HG03571 (cell line): ENCODE measurements around the gene SHISAL1.

Source experiments
- ATAC-seq: cut with Tn5 transposase; IDR thresholded peaks from one replicate; pipeline ENCODE4 v1.9.1; 2021; ENCODE audit not compliant: unreplicated experiment

Gene SHISAL1

DNA sequence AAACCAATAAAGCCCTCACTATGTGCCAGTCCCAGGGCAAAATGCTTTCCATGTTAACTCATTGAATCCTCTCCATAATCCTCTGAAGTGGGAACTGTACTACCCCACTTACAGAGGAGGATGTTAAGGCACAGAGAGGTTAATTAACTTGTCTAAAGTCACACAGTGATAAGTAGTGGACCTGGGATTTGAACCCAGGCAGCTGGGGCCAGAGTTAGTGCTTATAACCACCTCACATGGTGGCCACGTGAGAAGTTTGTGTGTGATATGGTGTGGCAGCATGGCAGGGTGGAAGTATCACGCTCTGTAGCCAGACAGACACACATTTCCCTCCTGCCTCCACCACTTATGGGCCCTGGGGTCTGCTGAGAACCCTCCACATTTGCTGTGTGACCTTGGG is 115.5 kb downstream of the SHISAL1 start:
- no peak for ATAC-seq

DNA sequence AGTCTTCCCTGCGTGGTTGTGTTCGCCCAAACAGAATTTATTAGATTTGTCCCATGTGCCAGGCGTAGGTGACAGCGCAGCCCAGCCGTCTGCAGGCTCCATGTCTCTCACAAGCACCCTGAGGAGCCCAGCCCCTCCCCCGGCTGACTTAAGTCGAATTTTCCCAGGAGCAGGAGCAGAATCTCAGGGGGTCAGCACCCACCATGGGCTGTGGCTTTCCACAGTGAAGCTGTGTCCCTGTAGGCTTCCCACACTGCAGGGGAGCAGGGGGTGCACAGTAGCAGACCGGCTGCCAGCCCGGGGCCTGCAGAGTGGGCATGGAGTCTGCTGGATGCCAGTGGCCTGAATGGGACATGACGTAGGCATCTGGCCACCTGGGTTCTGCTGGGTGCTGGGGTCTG is 116.0 kb downstream of the SHISAL1 start:
- no peak for ATAC-seq

- no peak for ATAC-seq
These were observed 116.5 kb downstream of the SHISAL1 start for GRCh38 chr22:44196241-44196640.

GRCh38 chr22:44195189-44195871 is 117.4 kb downstream of the SHISAL1 start:
- no peak for ATAC-seq

- no peak for ATAC-seq
These were observed 118.2 kb downstream of the SHISAL1 start for GRCh38 chr22:44194569-44194968.
